SK-N-MC (cell line): ENCODE measurements around the gene KLHL35.

Experiments used
- EZH2 ChIP-seq: fragments of 200-600 bp; sonication (generic); IDR thresholded peaks from one replicate; pipeline ENCODE4 v1.6.1; 2017; ENCODE audit warnings: antibody characterized with exemption
- FOXP2 ChIP-seq: optimal IDR thresholded peaks from 2 replicates; pipeline ENCODE3; 2011; ENCODE audit warnings: mild to moderate bottlenecking, moderate library complexity; ENCODE audit not compliant: insufficient read depth; ENCODE audit errors: extremely low read length, control extremely low read depth
- POLR2AphosphoS5 ChIP-seq: IDR thresholded peaks from 2 replicates; pipeline ENCODE4 v1.6.1; 2012; ENCODE audit warnings: mild to moderate bottlenecking, low read depth, low read length, borderline replicate concordance

DNA sequence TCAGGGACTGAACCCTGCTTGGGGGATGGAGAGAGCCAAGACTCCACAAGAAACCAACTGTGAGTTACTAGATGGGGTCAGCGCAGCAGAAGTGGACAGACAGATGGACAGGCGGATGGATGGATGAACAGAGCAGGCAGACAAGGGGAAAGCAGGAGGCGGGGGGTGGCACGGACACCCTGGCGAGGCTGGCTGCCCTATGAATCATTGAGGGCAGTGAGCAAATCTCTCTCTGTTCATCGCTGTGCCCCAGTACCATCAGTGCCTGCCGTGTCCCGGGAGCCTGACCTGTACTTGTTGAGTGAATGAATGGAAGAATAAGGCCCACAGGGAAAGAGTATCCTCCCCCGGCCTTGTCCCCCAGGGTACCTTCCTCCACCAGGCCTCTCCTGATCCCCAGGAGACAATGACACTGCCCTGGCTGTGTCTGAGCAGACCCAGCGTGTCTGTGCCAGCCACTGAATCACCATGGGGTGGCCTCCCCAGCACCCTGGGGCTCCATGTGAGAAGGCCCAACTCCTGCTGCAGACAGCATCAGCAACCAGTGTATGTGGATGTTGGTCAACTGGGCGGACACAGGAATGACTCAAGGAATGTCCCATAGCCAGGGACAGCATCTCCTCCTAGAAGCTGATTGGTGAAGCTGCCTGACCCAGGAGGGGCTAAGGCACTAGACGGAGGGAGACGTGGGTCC, 5.1 kb upstream of the KLHL35 start:
- TF ChIP-seq EZH2 = no peak
- no peak for TF ChIP-seq POLR2AphosphoS5
- no peak for TF ChIP-seq FOXP2
